Stimulated activated CD4-positive, alpha-beta T cell treated with anti-CD3 and anti-CD28 coated beads, TNF-alpha, amount 100 ng/mL, for 4 hours (primary cell): ENCODE results near the gene LSAMP.

Source experiments
- DNase-seq, 3 experiments: peaks; one replicate each; pipeline ENCODE4 v3.0.0-alpha.2; 2020; ENCODE audit warnings: low read depth in 3 of 3

LSAMP gene

GRCh38 chr3:116291141-116291540 lies 154.1 kb downstream of the LSAMP start:
- no peak for DNase-seq

- DNase-seq: no peak
Measured at GRCh38 chr3:116288485-116288884, 156.8 kb downstream of the LSAMP start.

DNA sequence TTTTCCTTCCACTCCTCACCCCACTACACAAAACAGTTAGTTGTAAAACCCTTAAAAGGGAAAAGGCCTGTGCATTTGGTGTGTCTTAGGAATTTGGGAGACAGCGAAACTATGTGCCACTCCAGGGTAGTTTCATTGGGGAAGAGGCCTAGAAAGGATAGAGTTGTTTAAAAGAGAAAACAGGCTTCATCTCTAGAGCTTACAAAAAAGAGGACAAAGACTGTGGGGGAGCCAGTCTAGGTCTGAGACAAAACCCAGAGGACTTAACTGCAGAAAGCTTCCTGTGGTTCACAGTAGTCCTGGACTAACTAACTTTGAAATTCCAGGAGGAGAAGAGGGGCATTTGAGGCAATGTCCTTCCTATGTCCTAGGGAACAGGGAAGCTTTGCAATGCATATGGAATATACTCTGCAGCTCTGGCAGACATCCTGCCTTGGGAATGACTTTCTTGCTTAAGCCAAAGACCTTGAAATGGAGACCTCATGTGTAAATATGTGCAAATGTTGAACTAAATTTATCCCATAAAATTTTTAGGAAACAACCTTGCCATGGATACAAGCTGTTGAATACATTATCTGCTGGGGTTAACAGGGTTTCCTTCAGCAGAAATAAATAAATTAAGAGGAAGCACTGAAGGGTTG lies 159.4 kb downstream of the LSAMP start:
- DNase-seq: no peak

DNA sequence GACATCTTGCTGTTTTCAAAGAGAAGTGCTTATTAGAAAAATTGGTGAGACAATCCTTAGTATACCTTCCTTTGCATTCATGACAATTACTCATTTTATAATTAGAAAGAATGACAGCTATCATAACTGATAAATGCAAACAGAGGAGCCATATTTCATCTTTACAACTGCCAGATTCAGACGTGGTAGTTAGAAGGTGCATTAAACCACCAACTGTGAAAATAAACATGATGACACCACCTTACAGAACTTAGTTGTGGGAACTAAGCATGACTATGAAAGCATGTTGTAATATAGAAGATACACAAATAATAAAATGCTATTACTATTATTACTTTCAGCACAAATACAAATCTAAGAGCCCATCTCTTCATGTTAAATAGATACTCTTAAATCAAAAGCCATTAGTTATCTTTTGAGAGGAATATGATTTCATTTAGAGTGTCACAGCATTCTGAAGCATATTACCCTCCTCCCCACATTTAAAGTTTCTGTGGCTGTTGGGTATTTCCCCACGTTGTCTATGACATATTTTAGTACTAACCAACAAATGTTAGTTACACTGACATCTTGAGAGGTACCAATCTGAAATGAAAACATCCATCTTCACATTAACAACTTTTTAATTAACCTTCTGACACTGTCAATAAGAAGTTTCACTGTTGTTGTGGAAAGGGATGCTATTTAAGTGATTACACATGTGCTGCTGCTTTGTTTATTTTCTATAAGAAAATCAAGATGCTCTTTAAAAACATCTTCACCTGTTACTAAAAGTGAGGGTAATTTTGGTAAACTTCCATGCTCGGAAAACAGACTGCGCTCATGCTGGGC lies 163.8 kb downstream of the LSAMP start:
- DNase-seq: no peak

- DNase-seq: no peak
Measured at GRCh38 chr3:116280130-116280740, 165.1 kb downstream of the LSAMP start.

GRCh38 chr3:116276675-116277074 lies 168.6 kb downstream of the LSAMP start:
- DNase-seq: no peak

GRCh38 chr3:116270056-116270455 lies 175.2 kb downstream of the LSAMP start:
- no peak for DNase-seq

- no peak for DNase-seq
Measured at GRCh38 chr3:116267116-116267515, 178.2 kb downstream of the LSAMP start.

GRCh38 chr3:116265976-116266584 lies 179.2 kb downstream of the LSAMP start:
- no peak for DNase-seq

DNA sequence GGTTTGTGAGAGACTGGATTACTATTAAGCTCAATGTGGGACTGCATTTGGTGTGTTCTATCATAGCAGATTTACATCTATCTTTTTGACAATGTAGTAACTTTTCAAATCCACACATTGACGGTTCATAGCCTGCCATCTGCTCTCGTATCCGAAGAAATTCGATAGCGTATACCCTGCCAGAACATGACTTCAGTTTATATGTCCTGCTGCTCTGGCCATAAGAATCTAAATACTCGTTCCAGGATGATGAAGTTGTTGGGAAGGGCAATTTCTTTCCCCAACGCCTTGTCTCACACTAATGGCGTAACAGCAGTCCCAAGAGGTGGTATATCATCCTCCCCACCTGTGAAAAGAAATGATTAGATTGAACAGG lies 180.0 kb downstream of the LSAMP start:
- no peak for DNase-seq

DNA sequence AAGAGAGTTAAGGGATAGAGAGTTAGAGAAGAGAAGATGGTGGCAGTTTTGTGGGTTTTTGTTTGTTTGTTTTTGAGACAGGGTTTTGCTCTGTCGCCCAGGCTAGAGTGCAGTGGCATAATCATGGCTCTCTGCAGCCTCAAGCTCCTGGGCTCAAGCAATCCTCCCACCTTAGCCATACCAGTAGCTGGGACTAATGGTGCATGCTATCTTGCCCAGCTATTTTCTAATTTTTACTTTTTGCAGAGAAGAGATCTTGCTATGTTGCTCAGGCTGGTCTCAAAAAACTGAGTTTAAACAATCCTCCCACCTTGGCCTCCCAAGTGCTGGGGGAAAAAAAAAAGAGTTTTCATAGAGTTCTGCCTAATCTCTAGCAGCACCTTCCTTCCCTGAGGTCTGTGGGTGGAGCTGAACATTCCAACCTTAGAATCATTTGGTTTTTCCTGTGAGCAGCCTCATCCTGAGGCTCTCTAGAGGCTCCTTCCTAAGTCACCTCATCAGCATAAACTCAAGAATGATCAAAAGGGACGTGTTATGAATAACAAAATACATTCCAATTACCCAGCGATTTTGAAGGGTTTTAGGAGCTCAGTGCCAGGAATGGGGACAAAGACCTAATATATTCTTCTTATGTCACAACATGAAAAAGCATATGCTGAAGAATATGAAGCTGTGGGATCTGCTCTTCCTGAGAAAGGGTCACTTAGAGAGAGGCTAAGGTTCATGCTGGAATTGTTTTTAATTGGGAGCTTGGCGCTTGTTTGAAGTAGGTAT lies 180.6 kb downstream of the LSAMP start:
- DNase-seq: no peak

DNA sequence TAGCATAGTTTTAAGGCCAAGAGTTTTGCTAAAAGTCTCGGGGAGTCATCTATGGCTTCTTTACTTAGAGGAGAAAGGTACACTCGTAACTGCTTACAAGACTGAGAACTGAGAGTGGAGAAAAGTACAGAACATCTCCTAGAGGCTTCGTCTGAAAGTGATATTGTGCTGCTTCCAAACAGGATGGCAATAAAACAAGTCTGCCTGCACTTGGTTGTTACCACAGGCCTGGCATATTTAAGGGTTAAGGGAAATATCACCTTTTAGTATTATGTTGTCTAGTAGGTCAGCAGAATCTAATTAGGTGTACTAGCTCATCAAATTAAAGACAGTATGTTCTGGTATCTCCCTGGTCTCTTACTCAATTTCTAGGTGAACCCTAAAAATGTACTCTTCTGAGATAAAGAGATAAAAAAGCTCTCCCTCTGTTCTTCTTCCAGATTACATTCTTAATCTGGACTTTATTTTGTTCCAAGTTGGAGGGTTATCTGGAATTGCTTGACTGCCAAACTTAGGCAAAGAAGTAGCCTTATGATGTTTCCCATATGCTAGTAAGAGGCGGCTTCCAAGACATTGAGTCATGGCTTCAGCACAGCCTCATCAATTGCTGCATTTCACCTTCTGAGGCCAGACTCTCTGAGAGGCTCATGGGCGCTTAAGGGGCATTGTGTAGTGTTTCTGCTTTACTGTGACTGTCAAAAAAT lies 181.3 kb downstream of the LSAMP start:
- no peak for DNase-seq

DNA sequence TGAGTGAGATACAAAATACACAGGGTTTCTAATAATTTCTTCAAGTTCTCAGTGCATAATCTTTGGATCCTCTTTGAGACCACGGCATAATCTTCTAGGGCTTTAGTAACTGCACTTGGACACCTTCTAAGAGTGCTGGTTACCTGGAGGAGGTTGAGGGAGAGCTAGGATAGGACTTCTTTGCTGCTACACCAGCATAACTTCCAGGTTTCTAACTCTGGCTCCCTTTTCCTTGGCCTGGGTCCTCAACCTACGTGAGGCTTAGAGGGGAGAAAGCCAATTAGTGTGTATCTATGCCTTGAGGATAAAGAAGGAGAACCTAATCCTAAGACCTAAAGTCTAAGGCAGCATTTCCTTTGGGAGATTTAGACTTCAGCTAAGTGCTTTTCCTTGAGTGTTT lies 184.8 kb downstream of the LSAMP start:
- DNase-seq: no peak

- no peak for DNase-seq
Measured at GRCh38 chr3:116259984-116260383, 185.3 kb downstream of the LSAMP start.

GRCh38 chr3:116256843-116257485 lies 188.3 kb downstream of the LSAMP start:
- no peak for DNase-seq

DNA sequence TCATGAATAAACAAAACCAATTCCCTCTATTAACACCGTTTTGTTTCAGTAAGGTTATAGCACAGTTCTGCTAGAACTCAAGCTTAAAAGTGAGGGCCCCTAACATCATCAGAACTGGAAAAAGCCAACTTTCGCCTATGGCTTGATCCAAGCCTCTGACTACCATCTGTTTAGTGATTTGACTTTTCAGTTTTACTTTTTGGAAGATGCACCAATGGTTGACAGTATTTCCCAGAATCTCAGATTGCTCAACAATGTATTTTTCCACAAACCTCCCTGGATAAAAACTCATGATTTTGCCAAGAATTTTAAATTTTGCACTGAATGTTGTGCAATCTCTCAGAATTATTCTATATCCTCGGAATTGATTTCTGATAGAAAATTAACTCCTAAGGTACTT lies 190.7 kb downstream of the LSAMP start:
- no peak for DNase-seq

GRCh38 chr3:116253511-116253910 lies 191.8 kb downstream of the LSAMP start:
- DNase-seq: no peak

DNA sequence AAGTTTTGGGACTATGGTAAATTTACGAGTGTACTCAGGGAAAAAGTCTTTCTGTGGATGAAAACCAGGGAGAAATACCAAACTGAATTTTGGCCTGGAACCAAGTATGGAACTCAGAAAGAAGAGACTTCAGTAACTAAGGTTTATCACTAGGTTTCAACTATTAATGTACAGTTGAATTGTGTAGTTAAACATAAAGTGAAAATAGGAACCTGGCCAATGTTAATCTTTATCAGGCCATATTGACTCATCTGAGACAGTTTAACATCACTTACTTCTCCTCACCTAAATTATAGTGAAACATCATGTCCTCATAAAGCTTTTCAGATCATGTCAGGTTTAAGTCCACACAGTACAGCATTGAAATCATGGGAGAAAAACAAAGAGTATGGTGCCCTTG lies 197.7 kb downstream of the LSAMP start:
- DNase-seq: no peak

DNA sequence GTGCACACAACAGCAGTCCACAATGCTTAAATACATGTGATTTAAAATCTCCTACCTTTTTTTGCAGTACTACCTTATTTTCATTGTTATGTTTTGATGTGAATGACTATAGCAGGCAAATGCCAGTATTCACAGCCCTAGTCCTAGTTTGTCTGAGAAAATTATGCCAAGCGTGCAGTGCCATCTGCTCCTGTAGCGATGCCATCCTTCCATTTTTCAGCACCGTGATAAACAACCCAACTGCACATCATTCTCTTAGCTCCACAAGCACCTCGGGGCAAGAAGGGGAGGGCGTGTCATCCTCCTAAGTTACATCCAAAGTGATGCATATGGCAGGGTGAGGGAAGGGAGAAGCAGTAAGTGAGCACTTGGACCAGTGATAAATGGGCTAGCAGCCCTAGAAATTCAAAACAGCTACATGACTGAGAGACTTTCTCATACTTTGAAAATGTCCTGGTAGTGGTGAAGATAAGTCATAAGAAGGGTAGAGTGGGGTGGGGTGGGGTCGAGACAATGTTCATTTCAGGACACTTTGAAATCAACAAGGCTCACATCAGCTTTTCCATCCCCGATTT lies 198.8 kb downstream of the LSAMP start:
- DNase-seq: no peak

DNA sequence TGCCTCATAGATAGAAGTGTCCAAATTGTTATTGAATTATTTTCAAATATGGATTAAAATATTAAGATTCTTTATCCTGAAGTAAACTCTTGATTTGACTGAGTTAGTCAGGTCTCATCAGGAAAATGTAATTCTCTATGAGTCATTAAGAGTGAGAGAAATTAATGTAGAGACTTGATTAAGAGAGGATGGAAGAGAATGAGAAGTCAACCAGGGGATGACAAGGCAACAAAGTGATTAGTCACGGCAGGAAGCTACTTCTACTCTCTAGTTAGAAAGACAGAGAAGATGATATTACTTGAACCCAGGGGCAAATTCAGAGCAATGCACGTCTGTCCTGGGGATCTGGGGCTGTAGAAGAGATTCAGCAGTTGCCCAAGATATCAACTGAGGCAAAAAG lies 202.5 kb downstream of the LSAMP start:
- no peak for DNase-seq
